ENCODE results near the gene TMEM74B.

DNA sequence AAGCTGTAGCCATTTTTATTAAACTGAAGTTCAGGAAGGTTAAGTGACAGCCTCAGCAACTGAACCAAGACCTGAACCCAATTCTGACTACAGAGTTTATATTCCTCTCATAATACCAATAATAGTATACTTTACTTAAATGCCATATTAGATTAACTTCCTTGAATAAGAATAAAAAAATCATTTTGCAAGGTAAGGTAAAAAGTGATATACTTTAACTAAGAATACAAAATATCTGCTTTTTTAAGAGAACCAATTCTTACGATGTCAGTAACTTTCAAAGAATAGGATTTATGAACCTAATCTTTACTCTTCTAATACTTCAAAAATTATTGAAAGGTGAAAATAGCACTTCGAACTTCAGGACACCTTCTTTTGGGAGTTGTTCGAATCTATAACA, 44.8 kb upstream of the TMEM74B start:
- TF ChIP-seq, protein P1, sequence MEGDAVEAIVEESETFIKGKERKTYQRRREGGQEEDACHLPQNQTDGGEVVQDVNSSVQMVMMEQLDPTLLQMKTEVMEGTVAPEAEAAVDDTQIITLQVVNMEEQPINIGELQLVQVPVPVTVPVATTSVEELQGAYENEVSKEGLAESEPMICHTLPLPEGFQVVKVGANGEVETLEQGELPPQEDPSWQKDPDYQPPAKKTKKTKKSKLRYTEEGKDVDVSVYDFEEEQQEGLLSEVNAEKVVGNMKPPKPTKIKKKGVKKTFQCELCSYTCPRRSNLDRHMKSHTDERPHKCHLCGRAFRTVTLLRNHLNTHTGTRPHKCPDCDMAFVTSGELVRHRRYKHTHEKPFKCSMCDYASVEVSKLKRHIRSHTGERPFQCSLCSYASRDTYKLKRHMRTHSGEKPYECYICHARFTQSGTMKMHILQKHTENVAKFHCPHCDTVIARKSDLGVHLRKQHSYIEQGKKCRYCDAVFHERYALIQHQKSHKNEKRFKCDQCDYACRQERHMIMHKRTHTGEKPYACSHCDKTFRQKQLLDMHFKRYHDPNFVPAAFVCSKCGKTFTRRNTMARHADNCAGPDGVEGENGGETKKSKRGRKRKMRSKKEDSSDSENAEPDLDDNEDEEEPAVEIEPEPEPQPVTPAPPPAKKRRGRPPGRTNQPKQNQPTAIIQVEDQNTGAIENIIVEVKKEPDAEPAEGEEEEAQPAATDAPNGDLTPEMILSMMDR (IDR thresholded peaks at IDR 0.05; ENCODE audit: low read length), result no peak
- no peak for TF ChIP-seq EZH2 (IDR thresholded peaks at IDR 0.05; ENCODE audit: borderline replicate concordance, low read length)
